ENCODE measurements around the gene MOCS3. TPM values are rescaled to one million over a fixed set of nuclear protein-coding genes. Genes with fewer than 3 reads are reported as not detected.
A peak's percentile ranks its signal among the peaks of the same experiment; 100 is the strongest.

MOCS3 gene
- total and polyA plus RNA-seq, 10 of the 15 experiments (the other 5 are each of a cell fraction or from before 2014, with no cell fraction given) = 0.87 to 5.9 (median 3.6) TPM

GRCh38 chr20:50958615-50959542 is at the start of gene MOCS3 (continued):
- TF ChIP-seq MEF2B (IDR thresholded peaks at IDR 0.05; ENCODE audit: partially characterized antibody, poor library complexity, severe bottlenecking) (peak; percentile 71), NKRF (conservative IDR thresholded peaks at IDR 0.05) (peak; percentile 48), EP300 (IDR thresholded peaks at IDR 0.05; ENCODE audit: borderline replicate concordance in 1 of 2, control insufficient read depth in 1 of 2, low read depth in 2 of 2, low read length in 2 of 2) (no peak), EGR1 (IDR thresholded peaks at IDR 0.05; ENCODE audit: borderline replicate concordance in 1 of 2, low read depth in 2 of 2, low read length in 2 of 2) (no peak), TCF3 (IDR thresholded peaks at IDR 0.05; ENCODE audit: borderline replicate concordance, insufficient read depth, low read depth, low read length) (no peak), CREM (IDR thresholded peaks at IDR 0.05; ENCODE audit: low read depth) (no peak; the same call in none of the 2 replicates), POU2F2 (IDR thresholded peaks at IDR 0.05; ENCODE audit: borderline replicate concordance, low read depth, low read length) (no peak; the same call in 2 of the 3 replicates), LARP7 (IDR thresholded peaks at IDR 0.05) (0 out of 2 replicates have a peak, but pooled peaks have one; percentile 23), PRDM15 (CRISPR knock-in tag; IDR thresholded peaks at IDR 0.05) (no peak), MYB (IDR thresholded peaks at IDR 0.05; ENCODE audit: borderline replicate concordance, low read depth, low read length) (no peak), RBBP5 (conservative IDR thresholded peaks at IDR 0.05) (no peak), EED (IDR thresholded peaks at IDR 0.05; ENCODE audit: low read depth) (no peak), KDM1A (IDR thresholded peaks at IDR 0.05; ENCODE audit: borderline replicate concordance) (no peak), IKZF2 (IDR thresholded peaks at IDR 0.05) (no peak), WRNIP1 (IDR thresholded peaks at IDR 0.05; ENCODE audit: borderline replicate concordance, low read depth, low read length) (no peak), TAF1 (IDR thresholded peaks at IDR 0.05; ENCODE audit: borderline replicate concordance, low read depth, low read length) (no peak), NFXL1 (IDR thresholded peaks at IDR 0.05; ENCODE audit: borderline replicate concordance) (no peak), RB1 (IDR thresholded peaks at IDR 0.05; ENCODE audit: borderline replicate concordance) (peak; percentile 91), RFX5 (IDR thresholded peaks at IDR 0.05; ENCODE audit: low read depth, low read length) (no peak)
